ENCODE results near the gene PLPP3.

Gene PLPP3

DNA sequence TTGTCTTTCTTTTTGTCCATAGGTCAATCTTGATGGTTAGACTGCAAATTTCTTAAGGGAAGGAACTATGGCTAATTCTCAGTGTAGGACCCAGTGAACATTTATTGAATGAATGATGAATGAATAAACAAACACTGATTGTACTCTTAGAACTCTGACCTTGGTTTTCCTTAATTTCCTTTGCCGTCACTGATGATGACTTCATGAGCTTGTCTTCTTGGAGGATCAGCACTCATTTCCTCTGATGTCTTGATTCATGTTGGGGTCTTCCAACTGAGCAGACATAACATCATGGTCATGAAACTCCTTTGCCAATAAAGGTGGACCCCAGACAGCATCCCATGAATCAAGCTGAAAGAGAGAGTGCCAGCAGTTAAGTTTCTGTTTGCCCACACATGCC lies 96.3 kb downstream of the PLPP3 start:
- TF ChIP-seq FOXP2 (optimal IDR thresholded peaks at IDR 0.05; ENCODE audit: borderline replicate concordance, extremely low read depth, extremely low read length, insufficient read depth) (no peak), TAF1 (IDR thresholded peaks at IDR 0.05; ENCODE audit: borderline replicate concordance, insufficient read depth, low read length) (no peak), SIN3A (IDR thresholded peaks at IDR 0.05; ENCODE audit: borderline replicate concordance, insufficient read depth, low read length) (no peak)

DNA sequence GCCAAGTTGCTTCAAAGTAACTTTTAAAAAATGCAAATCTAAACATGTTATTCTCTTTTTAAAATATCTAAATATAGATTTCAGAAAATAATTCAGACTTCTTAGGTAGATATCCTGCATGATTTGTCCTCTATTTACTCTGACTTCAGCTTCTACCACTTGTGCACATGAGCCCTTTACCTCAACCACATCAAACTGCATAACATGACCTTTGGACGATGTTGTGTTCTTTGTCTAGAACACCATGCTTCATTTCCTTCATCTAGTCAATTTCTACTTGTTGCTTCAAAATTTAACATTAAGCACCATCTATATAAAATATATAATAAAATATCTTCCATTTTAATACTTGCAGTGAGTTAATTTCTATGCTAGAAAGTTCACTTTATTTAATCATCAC lies 96.9 kb downstream of the PLPP3 start:
- TF ChIP-seq POLR2AphosphoS5 (IDR thresholded peaks at IDR 0.05; ENCODE audit: low read depth, low read length), result no peak
- TF ChIP-seq SIN3A (IDR thresholded peaks at IDR 0.05; ENCODE audit: borderline replicate concordance, insufficient read depth, low read length), result no peak
- no peak for TF ChIP-seq FOXP2 (optimal IDR thresholded peaks at IDR 0.05; ENCODE audit: borderline replicate concordance, extremely low read depth, extremely low read length, insufficient read depth)
- TF ChIP-seq, protein P1, sequence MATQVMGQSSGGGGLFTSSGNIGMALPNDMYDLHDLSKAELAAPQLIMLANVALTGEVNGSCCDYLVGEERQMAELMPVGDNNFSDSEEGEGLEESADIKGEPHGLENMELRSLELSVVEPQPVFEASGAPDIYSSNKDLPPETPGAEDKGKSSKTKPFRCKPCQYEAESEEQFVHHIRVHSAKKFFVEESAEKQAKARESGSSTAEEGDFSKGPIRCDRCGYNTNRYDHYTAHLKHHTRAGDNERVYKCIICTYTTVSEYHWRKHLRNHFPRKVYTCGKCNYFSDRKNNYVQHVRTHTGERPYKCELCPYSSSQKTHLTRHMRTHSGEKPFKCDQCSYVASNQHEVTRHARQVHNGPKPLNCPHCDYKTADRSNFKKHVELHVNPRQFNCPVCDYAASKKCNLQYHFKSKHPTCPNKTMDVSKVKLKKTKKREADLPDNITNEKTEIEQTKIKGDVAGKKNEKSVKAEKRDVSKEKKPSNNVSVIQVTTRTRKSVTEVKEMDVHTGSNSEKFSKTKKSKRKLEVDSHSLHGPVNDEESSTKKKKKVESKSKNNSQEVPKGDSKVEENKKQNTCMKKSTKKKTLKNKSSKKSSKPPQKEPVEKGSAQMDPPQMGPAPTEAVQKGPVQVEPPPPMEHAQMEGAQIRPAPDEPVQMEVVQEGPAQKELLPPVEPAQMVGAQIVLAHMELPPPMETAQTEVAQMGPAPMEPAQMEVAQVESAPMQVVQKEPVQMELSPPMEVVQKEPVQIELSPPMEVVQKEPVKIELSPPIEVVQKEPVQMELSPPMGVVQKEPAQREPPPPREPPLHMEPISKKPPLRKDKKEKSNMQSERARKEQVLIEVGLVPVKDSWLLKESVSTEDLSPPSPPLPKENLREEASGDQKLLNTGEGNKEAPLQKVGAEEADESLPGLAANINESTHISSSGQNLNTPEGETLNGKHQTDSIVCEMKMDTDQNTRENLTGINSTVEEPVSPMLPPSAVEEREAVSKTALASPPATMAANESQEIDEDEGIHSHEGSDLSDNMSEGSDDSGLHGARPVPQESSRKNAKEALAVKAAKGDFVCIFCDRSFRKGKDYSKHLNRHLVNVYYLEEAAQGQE (IDR thresholded peaks at IDR 0.05; ENCODE audit: insufficient read depth in 1 of 2, low read depth in 2 of 2, low read length in 2 of 2), result no peak
- TF ChIP-seq TAF1 (IDR thresholded peaks at IDR 0.05; ENCODE audit: borderline replicate concordance, insufficient read depth, low read length), result no peak

GRCh38 chr1:56481140-56481694 lies 98.1 kb downstream of the PLPP3 start:
- TF ChIP-seq POLR2AphosphoS5 (IDR thresholded peaks at IDR 0.05; ENCODE audit: low read depth, low read length) (no peak), SIN3A (IDR thresholded peaks at IDR 0.05; ENCODE audit: borderline replicate concordance, insufficient read depth, low read length) (no peak), TAF1 (IDR thresholded peaks at IDR 0.05; ENCODE audit: borderline replicate concordance, insufficient read depth, low read length) (no peak), FOXP2 (optimal IDR thresholded peaks at IDR 0.05; ENCODE audit: borderline replicate concordance, extremely low read depth, extremely low read length, insufficient read depth) (no peak)
- TF ChIP-seq, protein P1 (IDR thresholded peaks at IDR 0.05; ENCODE audit: insufficient read depth in 1 of 2, low read depth in 2 of 2, low read length in 2 of 2), result no peak

DNA sequence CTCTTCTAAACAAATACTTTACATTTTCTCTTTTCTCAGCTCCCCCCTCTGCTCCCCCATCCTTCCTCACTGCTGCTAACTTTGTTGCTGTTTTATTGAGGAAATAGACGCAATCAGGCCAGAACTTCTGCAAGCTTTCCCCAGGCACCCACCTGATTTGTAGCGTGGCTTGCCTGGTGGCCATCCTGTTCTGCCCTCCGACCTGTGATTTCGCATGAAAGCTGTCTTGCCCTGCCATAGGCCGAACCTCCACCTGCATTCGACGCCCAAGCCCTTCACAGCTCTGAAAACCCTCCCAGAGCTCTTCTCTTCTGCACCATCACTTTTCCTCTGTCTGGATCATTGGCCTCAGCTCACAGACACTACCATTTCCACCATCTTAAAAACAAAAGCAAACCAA lies 100.6 kb downstream of the PLPP3 start:
- no peak for TF ChIP-seq POLR2AphosphoS5 (IDR thresholded peaks at IDR 0.05; ENCODE audit: low read depth, low read length)
- TF ChIP-seq FOXP2 (optimal IDR thresholded peaks at IDR 0.05; ENCODE audit: borderline replicate concordance, extremely low read depth, extremely low read length, insufficient read depth), result no peak
- TF ChIP-seq SIN3A (IDR thresholded peaks at IDR 0.05; ENCODE audit: borderline replicate concordance, insufficient read depth, low read length), result no peak
- no peak for TF ChIP-seq TAF1 (IDR thresholded peaks at IDR 0.05; ENCODE audit: borderline replicate concordance, insufficient read depth, low read length)
- TF ChIP-seq, protein P1 (IDR thresholded peaks at IDR 0.05; ENCODE audit: insufficient read depth in 1 of 2, low read depth in 2 of 2, low read length in 2 of 2), result no peak

DNA sequence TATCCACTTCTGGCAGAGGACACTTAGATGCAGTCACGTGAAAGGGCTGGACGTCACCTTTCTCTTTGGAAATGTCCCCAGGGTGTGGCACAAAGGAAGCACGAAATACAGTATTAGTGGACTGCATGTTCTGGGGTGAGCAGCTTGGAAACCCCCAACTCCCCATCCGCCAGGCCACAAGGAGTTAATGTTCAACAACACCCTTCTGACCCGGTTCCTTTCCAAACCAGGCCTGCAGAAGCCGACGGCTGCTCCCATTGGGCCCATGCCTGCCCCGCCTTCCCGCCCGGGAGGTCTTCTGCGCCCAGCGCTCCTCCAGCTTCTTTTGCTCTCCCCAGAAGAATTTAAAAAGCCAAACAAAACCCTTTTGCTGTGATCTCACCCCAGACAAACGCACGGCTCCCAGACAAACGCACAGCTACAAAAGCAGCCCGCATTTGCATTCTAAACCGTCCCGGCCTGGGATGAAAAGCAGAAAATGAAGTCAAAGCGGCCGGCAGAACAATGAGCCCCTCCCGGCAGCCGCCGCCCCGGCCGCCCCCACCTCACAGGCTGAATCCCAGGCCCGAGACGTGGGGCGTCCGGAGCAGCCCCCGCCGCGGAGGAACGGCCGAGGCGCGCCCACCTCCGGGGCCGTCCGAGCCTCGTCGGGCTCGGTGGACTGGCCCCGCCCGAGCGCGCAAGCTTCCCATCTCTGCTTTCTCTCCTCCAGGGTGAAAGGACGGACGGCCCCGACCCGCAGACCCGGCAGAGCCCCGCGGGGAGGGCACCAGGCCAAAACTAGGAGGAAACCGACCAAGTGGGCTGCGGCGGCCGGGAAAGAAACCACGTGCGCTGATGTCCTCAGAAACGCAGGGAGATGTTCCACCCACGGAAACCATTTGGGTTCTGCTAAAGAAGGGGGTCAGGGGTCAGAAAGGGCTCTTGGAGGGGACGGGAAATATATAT lies 101.9 kb downstream of the PLPP3 start:
- TF ChIP-seq SIN3A (IDR thresholded peaks at IDR 0.05; ENCODE audit: borderline replicate concordance, insufficient read depth, low read length), result no peak
- no peak for TF ChIP-seq POLR2AphosphoS5 (IDR thresholded peaks at IDR 0.05; ENCODE audit: low read depth, low read length)
- TF ChIP-seq TAF1 (IDR thresholded peaks at IDR 0.05; ENCODE audit: borderline replicate concordance, insufficient read depth, low read length), result no peak
- TF ChIP-seq, protein P1 (IDR thresholded peaks at IDR 0.05; ENCODE audit: insufficient read depth in 1 of 2, low read depth in 2 of 2, low read length in 2 of 2), result no peak
- TF ChIP-seq FOXP2 (optimal IDR thresholded peaks at IDR 0.05; ENCODE audit: borderline replicate concordance, extremely low read depth, extremely low read length, insufficient read depth), result no peak

Measured in PFSK-1 (cell line).